GM18520 (cell line): ENCODE data around the gene SLC43A1.

Experiments used
- ATAC-seq: cut with Tn5 transposase; IDR thresholded peaks from one replicate; pipeline ENCODE4 v1.9.1; 2021; ENCODE audit not compliant: unreplicated experiment

The SLC43A1 gene

DNA sequence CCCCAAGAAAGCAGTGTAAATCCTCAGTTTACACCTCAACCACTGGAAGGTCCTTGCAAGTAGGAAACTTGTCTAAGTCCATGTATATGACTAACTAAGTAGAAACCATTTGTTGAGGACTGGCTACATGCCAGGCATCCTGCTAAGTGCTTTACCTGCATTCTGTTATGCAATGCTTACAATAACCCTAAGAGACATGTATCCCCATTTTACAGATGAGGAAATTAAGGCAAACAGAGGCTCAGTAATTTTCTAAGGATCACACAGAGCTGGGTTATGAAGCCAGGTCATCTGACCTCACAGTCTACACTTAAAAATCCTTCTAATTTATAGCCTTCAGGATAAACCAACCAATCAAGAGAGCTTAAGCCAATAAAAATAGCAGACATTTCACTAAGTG lies 13.5 kb upstream of the SLC43A1 start:
- ATAC-seq, result no peak

GRCh38 chr11:57527056-57527631 lies 11.6 kb upstream of the SLC43A1 start:
- no peak for ATAC-seq

- ATAC-seq, result no peak
These were observed 7.9 kb upstream of the SLC43A1 start for GRCh38 chr11:57523419-57523818.

- ATAC-seq, result no peak
These were observed 5.6 kb upstream of the SLC43A1 start for GRCh38 chr11:57521116-57521515.

DNA sequence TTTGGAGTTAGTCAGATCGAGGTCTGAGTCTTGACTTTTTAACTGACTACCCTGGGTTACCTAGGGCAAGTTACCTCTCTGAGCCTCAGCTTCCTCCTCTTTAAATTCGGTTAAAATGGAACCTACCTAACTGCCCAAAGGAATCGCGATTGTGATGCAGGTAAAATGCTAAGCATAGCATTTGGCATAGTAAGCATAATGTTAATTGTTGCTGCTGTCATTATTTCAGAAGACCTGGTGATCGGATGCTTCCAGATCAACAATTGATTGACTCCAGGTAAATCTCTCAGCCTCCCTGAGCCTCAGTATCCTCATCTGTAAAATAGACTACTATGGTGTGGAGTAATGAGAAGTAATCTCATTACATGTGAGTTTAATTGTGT lies 550 bp upstream of the SLC43A1 start:
- no peak for ATAC-seq

- ATAC-seq, result no peak
These were observed 767 bp downstream of the SLC43A1 start for GRCh38 chr11:57514538-57515331.

DNA sequence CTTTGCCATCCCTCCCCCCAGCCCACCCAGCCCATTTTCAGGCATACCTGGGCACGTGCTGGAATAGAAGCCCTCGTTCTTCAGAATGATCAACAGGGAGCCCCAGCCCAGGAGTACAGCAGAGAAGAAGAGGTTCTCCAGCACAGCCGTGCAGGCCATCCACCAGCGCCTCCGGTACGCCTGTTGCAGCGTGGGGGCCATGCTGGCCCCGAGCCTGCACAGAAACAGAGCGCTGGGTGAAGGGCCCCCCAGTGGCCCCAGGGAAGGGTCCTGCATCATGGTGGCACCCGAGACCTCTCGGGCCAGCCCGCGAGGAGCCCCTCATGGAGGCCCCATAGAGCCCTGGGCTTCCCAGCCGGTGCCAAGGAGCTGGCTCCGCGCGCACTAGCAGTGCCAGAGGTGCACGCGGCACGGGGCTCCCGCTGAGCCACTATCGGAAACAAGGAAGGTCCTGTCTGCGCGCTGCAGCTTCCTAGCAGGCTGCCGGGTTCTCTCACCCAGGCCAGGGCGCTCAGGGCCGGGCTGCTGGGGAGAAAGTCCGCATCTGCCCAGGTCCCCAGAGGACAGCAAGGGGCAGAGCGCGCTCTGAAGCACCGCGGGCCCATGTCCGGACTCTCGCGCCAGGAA lies 1.5 kb downstream of the SLC43A1 start:
- no peak for ATAC-seq

DNA sequence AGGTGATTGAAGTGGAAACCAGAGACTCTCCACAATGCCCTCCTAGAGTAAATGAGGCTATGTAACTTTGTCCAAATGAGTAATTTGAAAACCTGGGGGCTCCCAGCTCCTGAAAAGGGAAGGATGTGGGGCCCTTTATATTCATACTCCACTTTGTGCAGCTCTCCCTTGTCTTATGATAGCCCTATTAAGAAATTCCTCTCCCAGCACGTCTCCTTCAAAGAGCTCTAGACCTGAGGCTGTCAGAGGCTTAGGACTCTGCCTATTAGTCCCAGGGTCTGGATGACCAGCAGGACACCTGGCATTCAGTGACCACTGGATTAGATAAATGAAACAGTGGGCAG lies 2.1 kb downstream of the SLC43A1 start:
- ATAC-seq, result no peak

- no peak for ATAC-seq
These were observed 2.7 kb downstream of the SLC43A1 start for GRCh38 chr11:57512646-57513451.

DNA sequence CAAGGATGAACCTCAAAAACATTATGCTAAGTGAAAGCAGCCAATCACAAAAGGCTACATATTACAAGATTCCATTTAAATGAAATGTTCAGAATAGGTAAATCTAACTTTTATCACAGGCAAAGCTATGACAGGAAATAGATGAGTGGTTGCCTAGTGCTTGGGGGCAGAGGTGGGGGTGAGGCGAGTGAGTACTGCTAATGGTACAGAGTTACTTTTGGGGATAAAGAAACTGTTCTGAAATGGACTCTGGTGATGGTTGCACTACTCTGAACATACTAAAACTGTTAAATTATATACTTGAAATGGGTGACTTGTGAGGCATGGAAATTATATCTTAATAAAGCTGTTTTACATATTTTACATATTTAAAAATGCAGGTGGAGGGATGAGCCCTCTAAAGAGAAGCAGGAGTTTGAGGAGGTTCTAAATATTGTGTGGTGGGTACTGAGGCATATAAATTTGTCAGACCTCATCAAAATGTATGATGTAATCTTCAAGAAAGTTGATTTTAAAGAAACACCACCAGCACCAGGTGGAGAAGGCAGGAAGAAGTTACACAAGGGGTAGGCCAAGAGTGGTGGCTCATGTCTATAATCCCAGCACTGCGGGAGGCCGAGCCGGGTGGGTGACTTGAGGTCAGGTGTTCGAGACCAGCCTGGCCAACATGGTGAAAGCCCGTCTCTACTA lies 3.6 kb downstream of the SLC43A1 start:
- no peak for ATAC-seq

- no peak for ATAC-seq
These were observed 6.9 kb downstream of the SLC43A1 start for GRCh38 chr11:57508341-57509170.

DNA sequence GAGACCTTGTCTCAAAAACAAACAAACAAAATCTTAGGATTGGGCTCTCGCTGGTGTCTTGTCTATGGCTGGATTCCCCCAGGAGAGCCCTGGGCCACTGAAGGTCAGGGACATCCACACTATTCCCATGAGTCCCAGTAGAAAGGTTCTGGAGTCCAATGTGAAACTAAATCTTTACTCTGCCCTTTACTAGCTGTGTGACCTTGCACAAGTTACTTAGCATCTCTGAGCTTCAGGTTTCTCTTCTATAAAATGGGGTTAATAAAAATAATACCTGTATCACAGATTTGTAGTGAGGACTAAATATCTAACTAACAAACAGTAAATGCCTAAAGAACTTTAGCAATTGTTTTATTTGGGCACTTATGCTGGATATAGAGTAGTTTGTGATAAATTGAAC lies 9.0 kb downstream of the SLC43A1 start:
- ATAC-seq, result no peak

DNA sequence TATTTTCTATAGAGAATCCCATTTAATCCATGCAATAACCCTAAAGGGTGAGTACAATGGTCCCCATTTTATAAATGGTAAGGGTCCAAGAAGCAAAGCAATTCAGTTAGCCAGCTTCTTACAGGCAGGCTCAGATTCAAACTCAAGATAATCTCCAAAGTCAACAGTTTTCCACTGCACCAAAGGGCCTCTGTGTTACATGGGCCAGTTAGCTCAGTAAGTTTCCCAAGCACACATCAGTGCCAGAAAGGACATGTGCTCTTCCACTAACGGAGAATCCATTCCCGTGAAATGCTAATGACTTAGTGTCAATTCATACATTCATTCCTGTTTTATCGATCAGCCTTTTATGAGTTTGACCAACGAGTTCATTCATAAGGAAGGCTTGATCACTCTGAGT lies 11.0 kb downstream of the SLC43A1 start:
- no peak for ATAC-seq

DNA sequence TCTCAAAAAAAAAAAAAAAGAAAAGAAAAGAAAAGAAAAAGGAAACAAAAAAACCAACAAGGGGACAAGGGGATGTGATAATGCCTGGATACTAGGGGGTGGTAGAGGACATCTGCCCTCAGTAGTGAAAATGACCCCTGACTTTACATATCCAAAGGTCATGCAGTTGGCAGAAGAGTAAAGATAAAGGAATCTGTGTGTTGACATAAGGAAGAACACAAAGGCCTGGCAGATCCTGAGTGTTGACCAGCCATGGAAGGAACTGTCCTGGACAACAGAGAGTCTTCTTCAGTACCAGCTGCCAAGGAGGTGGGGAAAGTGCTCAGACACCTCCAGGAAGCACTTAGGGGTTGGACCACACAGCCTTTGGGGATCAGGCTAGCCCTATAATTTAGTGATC lies 12.6 kb downstream of the SLC43A1 start:
- ATAC-seq, result no peak

- no peak for ATAC-seq
These were observed 13.1 kb downstream of the SLC43A1 start for GRCh38 chr11:57502376-57502775.

- ATAC-seq, result no peak
These were observed 13.5 kb downstream of the SLC43A1 start for GRCh38 chr11:57501953-57502352.

GRCh38 chr11:57500926-57501325 lies 14.6 kb downstream of the SLC43A1 start:
- ATAC-seq, result no peak

GRCh38 chr11:57500515-57500914 lies 15.0 kb downstream of the SLC43A1 start:
- ATAC-seq, result no peak

DNA sequence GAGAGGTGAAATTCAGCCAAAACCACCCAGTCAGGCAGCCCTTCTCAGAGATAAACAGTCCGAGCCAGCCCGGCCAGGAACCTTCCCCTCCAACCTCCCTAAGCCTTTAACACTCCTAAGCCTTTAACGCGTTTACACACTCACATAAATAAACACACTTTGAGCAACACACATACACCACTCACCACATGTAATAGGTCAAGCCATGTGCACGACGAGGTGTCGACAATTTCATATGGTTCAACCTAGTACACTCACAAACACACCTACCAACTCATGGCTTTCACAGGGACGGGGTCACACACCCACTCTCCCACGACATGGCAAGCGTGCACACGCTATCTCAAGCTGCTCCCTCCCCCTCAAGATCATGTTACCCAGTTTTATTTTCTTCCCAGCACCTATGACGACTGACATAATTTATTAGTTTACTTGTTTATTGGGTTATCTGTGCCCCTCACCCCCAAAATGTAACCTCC lies 15.5 kb downstream of the SLC43A1 start:
- no peak for ATAC-seq

DNA sequence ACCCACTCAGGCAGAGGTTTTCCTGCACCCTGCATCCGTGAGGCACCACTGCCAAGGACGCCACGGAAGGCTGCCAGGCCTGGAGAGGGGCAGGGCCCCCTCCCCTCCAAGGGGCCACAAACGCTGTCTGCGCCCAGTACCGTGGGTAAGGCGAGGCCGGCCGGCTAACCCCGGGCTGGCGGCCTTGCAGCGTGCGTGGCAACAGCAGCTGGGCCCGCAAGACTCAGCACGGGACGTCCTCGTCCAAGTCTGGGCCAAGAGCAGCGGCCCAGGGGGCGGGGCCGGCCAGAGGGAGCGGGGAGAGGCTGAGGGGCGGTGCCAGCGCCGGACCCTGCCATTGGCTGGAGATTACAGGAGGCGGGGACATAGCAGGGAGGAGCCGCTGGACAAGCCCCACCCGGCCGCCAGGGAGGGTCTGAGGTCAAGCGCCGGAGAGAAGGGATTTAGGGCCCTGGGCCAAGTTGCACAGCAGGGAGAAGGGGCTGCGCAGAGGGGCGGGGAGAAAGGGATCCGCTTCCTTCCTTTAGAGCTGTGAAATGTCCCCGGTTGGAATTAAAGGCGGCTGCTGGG lies 16.0 kb downstream of the SLC43A1 start:
- ATAC-seq, result peak; percentile 96
